ENCODE results near the gene CPNE1.

The CPNE1 gene

DNA sequence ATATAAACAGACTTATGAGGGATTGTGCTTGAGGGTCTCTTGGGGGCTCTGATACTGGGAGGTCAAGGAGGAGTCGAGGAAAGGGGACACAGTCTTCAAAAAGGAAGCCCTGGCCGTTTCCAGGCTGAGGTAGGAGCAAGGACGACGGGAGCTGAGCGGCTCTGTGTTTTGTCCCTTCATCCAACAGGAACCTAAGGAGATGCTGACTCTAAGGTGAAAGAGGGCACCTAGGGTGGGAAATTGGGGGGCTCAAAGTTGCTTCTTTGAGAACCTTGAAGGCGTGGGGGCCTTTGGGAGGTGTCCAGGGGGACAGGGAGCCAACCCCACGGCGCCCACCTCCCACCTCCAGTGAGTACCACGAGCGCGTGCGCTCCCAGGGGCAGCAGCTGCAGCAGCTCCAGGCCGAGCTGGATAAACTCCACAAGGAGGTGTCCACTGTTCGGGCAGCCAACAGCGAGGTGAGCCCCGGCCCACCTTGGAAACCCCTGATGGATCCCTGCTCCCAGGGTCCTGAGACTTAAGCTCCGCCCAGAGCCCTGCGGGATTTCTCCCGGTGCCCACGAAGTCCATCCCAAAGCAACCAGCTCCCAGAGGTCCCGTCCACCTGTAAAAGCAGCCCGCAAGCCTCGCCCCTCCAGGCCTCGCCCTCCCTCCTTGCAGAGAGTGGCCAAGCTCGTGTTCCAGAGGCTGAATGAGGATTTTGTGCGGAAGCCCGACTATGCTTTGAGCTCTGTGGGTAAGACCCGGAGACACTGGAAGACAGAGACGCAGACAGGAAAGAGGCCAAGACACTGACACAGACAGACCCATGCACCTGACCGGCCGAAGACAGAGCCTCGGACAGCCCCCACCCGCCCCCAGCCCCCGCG, 46.2 kb downstream of the CPNE1 start:
- no peak for DNase-seq

DNA sequence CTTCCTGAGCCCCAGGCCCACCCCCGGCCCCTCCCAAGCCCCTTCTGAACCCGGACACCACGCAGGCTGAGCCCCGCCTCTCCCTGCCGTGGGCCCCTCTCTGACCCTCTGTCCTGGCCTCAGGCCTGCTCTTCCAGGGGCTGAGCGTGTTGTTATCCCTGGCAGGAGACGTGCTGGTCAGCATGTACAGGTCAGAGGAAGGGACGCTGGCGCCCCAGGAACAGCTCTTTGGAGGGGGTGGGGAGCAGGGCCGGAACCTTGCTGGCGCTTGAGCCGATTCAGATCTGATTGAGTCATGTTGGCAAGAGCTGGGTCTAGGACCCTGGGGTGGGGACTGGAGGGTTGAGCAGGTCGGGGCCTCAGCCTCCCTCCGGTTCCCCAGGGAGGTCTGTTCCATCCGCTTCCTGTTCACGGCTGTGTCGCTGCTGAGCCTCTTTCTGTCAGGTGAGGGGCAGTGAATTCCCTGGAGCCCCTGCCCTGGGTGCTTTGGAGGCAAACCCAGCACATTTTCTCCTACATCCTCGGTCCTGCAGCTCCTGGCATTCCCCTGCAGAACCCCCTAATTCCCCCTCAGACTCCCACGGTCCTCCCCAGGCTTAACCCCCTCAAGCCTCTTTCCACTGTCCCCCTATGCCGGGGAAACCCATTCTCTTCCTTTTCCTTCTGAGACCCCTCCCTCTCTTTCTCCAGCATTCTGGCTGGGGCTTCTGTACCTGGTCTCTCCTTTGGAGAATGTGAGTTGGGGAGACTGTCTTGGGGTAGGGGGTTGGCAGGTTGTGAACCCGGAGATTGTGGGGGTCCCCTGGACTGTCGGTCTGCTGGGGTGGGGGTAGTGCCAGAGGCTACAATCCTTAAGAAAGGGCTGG, 47.1 kb downstream of the CPNE1 start:
- peak; percentile 73 for DNase-seq

DNA sequence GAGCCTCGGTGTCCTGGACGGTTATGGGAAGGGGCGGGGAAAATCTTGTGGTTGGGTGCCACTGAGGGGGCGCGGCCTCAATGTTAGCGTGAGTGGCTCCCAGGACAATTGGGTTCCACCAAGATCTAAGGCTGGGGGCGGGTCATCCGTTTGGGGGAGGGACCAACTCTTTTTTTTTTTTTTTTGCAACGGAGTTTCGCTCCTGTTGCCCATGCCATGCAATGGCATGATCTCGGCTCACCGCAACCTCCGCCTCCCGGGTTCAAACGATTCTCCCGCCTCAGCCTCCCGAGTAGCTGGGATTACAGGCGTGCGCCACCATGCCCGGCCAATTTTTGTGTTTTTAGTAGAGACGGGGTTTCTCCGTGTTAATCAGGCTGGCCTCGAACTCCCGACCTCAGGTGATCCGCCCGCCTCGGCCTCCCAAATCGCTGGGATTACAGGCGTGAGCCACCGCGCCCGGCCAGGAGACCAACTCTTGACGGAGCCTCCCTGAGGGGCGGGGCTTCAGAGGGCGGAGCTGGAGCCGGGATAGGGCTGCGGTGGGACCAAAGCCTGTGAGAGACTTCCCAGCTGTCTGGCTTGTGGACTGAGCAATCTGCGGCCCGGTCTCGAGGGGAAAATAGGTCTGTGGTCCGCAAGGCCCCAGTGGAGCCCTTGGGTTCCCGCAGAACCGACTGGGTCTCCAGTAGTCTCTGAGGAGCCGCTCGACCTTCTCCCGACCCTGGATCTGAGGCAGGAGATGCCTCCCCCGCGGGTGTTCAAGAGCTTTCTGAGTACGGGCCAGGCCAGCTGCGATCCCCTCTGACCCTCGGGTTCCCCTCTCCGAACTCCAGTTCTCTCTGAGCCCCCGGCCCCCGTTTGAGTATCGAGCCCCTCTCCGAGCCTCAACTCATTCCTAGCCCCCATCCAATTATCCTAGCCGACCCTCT, 48.0 kb downstream of the CPNE1 start:
- DNase-seq, result peak; percentile 37

DNA sequence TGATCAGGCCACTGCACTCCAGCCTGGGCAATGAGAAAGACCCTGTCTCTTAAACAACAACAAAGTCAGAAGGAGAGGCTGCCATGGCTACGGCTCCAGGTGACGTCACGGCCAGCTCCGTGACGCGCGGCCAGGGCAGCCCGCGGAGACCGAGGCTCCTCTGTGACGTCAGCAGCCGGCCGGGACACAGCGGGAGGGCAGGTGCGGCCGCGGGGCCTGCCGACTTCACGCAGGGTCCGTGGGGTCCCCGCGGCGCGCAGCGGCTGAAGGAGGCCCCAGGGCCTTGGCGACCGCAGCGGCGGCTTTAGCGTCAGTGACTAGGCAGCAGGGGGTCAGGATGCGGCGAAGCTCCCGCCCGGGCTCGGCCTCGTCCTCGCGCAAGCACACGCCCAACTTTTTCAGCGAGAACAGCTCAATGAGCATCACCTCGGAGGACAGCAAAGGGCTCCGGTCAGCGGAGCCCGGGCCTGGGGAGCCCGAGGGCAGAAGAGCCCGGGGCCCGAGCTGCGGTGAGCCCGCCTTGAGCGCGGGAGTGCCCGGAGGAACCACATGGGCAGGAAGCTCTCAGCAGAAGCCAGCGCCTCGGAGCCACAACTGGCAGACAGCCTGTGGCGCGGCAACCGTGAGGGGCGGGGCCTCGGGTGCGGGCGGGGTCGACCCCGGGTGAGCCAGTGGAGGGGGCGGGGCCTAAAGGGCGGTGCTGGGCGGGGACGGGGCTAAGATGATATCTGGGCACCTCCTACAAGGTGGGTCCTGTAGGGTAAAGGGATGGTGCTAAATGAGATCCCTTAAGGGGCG, 48.8 kb downstream of the CPNE1 start, which contains the start of gene SPAG4:
Gene SPAG4 (plus strand): TSS at position 163 of the 798 bp plus-strand sequence. CDS start 175 bp downstream, at position 338.
- DNase-seq, result peak; percentile 97

- DNase-seq, result no peak
Observed at GRCh38 chr20:35611482-35611881, 53.2 kb downstream of the CPNE1 start.

DNA sequence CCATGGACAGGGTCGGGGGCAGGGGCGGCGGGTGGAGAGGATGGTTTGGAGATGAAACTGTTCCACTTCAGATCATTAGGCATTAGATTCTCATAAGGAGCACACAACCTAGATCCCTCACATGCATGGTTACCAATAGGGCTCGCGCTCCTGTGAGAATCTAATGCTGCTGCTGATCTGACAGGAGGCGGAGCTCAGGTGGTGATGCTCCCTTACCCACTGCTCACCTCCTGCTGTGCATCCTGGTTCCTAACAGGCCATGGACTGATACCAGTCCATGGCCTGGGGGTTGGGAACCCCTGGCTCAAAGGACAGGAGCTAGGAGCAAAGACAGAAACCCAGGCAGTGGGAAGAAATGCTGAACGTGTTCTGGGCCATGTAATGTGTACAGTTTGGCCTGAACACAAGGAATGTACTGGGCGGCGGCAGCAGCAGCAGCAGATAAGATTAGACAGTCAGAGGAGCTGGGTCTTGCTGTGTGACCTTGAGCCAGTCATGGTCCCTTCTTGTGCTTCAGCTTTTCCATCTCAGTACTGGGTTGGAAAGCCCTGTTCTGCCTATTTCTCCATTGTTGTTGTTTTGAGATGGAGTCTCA, 53.8 kb downstream of the CPNE1 start:
- no peak for DNase-seq

- DNase-seq, result no peak
Observed at GRCh38 chr20:35607003-35607735, 57.5 kb downstream of the CPNE1 start.

DNA sequence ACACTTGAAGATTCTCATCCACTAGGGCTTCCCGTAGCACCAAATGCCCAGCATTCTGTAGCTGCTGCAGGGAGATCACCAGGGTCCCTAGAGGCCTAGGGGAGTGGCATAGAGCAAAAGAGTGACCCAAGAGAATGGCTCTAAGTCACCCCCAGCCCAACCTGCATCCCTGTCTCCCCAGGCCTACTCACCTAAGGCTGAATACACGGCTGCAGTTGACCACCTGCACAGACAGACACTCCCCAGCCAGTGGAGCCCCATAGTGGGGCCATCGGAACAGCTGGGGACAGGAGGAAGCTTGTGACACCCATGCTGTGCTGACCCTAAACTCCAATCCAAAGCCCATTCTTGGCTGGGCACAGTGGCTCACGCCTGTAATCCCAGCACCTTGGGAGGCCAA, 58.6 kb downstream of the CPNE1 start:
- no peak for DNase-seq

GRCh38 chr20:35604449-35604747, 60.3 kb downstream of the CPNE1 start:
- DNase-seq, result no peak

GRCh38 chr20:35603695-35604448, 60.8 kb downstream of the CPNE1 start:
- DNase-seq, result no peak

- DNase-seq, result no peak
Observed at GRCh38 chr20:35602851-35603495, 61.7 kb downstream of the CPNE1 start.

DNA sequence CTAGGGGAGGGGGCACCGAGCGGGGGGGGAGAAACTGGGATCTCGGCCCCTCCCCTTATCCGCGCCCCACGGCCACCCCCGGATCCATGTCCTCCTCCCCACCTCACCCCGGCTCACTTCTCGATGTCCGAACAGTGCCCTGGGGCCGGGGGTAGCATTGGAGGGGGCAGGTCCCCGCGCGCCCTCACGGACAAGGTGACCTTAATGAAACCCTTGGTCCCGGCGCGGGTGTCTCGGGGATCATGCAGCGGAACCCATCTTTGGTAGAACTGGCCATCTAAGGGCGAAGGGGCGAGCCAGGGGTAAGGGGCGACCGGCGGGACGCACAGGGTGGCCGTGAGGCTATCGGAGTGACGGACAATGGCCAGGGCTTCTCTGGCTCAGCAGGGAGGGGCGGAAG, 62.7 kb downstream of the CPNE1 start:
- DNase-seq, result no peak

GRCh38 chr20:35600993-35601973, 63.4 kb downstream of the CPNE1 start:
- DNase-seq, result peak; percentile 48

GRCh38 chr20:35600176-35600992, 64.3 kb downstream of the CPNE1 start:
- DNase-seq, result no peak

DNA sequence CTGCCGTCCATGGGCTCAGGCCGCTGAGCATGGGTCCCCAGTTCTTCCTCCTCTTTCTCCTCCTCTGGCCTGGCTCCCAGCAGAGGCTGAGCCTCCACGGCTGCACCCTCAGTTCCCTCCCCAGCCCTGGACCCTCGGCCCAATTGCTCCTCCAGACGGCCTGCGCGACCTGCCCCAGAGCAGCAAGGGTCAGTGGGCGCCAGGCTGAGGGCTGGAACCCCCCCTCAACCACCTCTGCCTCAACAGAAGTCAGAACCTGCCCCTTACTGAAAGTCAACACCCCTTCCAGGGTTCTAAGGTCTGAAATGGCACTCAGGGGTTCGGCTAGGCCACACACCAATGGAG, 65.0 kb downstream of the CPNE1 start:
- DNase-seq, result no peak

- DNase-seq, result peak; percentile 30
Observed at GRCh38 chr20:35598899-35599775, 65.6 kb downstream of the CPNE1 start.
